GM18951 (cell line): ENCODE results near the gene MRPS14.

ENCODE experiments used
- POLR2A ChIP-seq: IDR thresholded peaks from 4 replicates; pipeline ENCODE4 v1.6.1; 2011; ENCODE audit warnings: mild to moderate bottlenecking; ENCODE audit not compliant: insufficient read length, insufficient read depth; ENCODE audit errors: extremely low read depth
- in situ Hi-C: fragments of 300-500 bp; cut with MboI; formaldehyde crosslinking; loops from one replicate; pipeline ENCODE4 v1.12.0; 2022; ENCODE audit warnings: low sequenced_read_pairs, mixed read lengths, inconsistent platforms; ENCODE audit not compliant: unreplicated experiment

Gene MRPS14

DNA sequence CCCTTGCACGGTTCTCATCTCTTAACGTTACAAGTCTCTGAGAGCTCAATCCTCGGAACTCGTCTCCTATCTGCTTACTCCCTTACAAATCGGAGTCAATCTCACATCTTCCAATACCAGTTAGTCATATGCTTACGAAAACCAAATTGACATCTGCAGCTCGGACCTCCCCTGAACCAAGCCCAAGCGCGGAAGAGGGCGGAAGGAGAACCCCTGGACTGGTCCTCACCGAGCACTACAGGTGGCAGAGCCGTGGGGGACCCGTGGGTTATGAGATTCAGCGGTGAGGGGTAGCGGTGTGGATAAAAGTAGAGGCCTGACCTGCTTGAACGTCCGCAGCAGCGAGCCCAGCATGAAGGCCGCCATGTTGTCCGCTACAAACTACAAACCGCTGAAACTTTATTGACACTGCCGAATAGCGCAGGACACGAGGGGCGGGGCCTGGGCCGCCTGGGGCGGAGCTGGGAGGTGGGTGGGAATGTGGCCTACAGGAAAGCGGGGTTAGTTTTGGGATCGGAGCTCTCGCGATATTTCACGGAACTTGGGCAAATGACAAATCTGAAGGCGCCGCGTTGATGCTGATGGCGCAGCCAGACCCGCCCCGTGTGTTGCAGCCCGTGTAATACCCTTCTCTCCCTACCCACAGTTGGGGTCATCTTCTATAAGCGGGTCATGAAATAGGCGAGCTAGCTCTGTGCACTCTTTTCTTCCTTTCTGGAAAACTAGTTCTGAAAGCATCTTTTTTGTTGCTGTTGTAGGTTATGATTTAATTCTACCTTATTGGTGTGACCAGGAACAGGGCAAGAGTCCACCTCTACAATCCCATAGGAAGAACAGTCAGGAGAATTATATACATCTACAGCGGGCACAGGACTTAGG, at the start of gene MRPS14:
Gene MRPS14, minus strand, starts transcription at position 383 of the 879 bp plus-strand sequence. Its CDS starts 17 bp downstream, at position 366.
- TF ChIP-seq POLR2A = peak; percentile 90
- in situ Hi-C loops = no loop called here

DNA sequence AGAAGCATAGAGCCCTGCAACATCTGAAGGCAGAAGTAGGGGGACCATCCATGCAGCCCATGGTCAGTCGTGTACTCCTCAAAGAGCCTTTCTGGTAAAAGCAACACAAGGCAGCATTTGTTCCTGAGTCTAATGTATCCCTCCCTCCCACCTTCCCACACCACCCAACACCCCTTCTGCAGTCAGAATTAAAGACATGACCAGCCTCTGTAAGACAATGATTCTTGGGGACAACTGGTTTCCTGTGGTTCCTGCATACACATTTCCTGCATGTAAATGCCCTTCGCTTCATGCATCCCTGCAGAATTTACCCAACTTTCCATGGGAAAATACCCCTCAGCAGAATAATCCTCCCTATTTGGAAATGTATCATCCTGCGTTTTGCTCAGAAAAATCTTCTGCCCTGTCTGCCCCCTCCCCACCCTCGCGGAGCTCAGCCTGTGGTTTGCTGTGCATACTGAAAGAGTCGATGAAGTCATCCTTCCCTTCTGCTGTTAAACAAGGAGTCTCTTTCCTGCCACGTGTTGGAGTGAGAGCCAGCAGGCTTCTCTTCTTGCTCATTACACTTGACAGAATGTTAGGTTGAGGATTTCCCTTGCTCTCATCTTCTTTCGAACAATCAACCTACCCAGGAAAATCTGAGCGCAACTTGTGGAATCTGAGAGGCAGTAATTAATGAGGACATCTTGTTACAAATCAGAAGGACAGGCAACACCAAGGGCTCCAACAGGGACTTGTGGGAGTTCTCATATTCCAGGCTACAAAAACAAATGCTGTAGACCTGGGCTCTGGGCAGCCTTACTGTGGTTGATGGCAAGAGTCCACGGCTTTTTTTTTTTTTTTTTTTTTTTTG, 49.1 kb upstream of the MRPS14 start:
- no peak for TF ChIP-seq POLR2A

GRCh38 chr1:175071276-175071943, 48.2 kb upstream of the MRPS14 start:
- TF ChIP-seq POLR2A = no peak
- in situ Hi-C loops = no loop called here

More for the DNA sequence above, 49.1 kb upstream of the MRPS14 start:
- in situ Hi-C loops = no loop called here

DNA sequence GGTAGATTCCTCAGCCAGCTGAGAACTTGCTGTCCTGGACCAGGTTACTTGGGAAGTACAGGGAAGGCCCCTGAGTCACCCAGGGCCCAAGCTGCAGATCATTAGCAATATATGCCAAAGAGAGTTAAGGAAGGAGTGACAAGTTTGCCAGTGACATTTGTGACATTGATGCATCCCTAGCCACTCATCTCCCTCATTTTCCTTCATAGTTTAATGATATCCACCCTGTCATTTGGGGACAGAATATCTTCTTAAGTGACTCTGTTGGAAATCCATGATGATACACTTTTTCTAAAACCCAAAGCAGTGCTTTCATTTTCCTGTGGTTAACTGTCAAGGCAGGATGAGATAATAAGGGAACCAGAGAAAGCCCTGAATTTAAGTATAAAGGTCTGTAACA, 47.6 kb upstream of the MRPS14 start:
- TF ChIP-seq POLR2A = no peak
- in situ Hi-C loops = no loop called here

DNA sequence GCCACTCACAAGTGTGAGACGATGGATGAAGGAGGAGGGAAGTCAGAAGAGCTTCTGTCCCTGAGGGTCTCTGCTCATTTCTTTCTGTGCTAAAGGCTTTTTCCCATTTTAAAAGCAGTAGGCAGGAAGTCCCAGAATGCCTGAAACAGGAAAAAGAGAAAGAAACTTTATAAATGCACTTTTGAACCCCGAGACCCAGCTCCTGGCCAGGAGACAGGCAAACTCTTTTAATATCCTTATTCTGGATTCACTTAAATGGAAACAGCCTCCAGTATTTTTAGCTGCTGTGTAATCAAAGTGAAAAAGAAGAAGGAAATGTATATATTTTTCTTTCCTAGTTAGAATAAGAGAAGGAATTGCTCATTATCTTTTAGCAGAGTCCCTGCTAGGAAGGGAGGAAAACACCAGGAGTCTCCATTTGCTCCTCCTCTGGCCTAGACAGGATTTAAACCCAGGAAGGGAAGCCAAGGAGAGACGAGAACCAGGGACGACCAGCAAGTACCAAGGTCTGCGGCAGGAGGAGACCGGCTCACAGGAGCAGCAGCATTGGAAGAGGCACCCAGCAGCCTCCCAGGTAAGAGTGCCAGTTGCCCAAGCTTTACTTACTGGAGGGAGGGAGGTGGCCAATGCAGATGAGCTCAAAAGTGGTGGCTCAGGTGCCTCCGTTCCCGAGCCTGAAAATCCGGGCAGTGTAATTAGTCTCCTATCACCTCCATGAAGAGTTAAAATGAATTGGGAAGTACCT, 44.3 kb upstream of the MRPS14 start, which contains the start of gene TNN:
Gene TNN, plus strand, starts transcription at position 472 of the 745 bp plus-strand sequence. CDS start 9,586 bp downstream, outside the sequence.
- no peak for TF ChIP-seq POLR2A
- in situ Hi-C loops = no loop called here

DNA sequence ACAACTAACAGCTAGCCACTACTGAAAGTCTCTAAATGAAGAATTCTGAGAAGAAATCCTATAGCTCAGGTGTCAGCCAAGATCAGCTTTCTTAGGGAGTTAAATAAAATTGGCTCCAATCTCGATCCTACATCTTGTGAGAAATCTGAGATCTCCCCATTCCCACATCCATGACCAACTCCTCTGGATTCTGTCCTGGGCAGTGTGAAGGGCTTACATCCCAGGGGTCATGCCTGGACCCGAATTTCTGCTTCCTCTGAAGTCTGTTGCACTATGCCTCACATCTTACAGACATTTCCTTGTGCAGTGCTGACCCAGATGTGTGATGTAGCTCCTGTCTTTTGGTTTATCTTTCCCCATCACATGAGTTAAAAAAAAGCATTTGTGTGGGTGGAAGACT, 39.6 kb upstream of the MRPS14 start:
- in situ Hi-C loops = no loop called here
- TF ChIP-seq POLR2A = no peak

- no peak for TF ChIP-seq POLR2A
- in situ Hi-C loops = no loop called here
These were observed 39.1 kb upstream of the MRPS14 start for GRCh38 chr1:175062339-175062738.

DNA sequence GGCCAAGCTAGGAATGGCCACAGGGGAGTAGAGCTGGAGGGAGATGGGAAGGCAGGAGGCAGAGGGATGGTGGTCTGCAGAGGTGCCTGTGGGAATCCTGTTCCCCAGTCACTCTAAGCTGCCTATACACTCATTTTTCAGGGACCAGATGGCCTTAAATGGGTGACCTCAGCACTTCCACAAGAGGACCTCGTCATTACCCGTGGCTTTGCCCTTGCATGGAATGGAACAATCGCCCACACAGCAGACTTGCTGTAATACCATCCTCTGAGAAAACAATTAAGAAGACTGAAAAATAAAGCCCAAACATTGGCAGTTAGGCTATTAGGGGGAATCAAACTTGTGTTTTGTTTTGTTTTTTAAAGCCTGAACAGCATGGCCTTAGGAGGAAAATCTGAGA, 31.5 kb upstream of the MRPS14 start:
- TF ChIP-seq POLR2A = no peak
- in situ Hi-C loops = no loop called here

GRCh38 chr1:175050992-175051391, 27.8 kb upstream of the MRPS14 start:
- in situ Hi-C loops = no loop called here

GRCh38 chr1:175045519-175045918, 22.3 kb upstream of the MRPS14 start:
- no peak for TF ChIP-seq POLR2A

More at GRCh38 chr1:175050992-175051391, 27.8 kb upstream of the MRPS14 start:
- no peak for TF ChIP-seq POLR2A

GRCh38 chr1:175045097-175045496, 21.9 kb upstream of the MRPS14 start:
- in situ Hi-C loops = loop anchor here (25.0 kb wide), 1 partner anchor 292 kb away; no protein-coding TSS in a partner anchor
- no peak for TF ChIP-seq POLR2A

More at GRCh38 chr1:175045519-175045918, 22.3 kb upstream of the MRPS14 start:
- in situ Hi-C loops = loop anchor here (25.0 kb wide), 1 partner anchor 292 kb away; no protein-coding TSS in a partner anchor

DNA sequence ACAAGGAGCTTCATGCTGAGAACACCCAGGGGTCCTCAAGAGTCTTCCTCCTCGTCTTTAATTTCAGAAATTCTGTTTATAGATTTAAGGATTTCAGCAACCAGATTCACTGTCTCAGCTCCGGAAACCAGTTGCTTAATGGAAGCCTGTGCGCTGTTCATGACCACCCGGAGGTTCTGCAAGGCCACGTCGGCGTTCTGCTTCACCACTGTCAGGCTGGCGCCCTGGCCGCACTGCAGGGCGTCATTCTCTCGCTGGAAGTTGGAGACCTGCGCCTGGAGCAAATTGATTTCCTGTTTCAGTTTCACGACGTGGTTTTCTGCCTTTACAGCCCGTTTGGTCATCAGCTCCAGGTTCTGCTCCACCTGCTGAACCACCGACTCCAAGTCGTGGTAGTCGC, 21.4 kb upstream of the MRPS14 start:
- in situ Hi-C loops = loop anchor here (25.0 kb wide), 1 partner anchor 293 kb away; no protein-coding TSS in a partner anchor
